GM12864 (cell line): ENCODE measurements around the gene OSBPL3.

Source experiments
- DNase-seq: peaks from one replicate; pipeline ENCODE4 v3.0.0-alpha.2; 2011; ENCODE audit warnings: low read depth
- H3K4me3 ChIP-seq: 2 replicates; pipeline ENCODE4 v1.5.1; 2011; ENCODE audit warnings: mild to moderate bottlenecking, low read depth, low read length, control low read depth
- TF ChIP-seq, protein P1 (sequence below): IDR thresholded peaks from 2 replicates; pipeline ENCODE4 v1.5.1; 2011; ENCODE audit warnings: low read depth, mild to moderate bottlenecking, moderate library complexity, low read length, control low read depth, inconsistent platforms; ENCODE audit errors: missing control alignments

Gene OSBPL3

DNA sequence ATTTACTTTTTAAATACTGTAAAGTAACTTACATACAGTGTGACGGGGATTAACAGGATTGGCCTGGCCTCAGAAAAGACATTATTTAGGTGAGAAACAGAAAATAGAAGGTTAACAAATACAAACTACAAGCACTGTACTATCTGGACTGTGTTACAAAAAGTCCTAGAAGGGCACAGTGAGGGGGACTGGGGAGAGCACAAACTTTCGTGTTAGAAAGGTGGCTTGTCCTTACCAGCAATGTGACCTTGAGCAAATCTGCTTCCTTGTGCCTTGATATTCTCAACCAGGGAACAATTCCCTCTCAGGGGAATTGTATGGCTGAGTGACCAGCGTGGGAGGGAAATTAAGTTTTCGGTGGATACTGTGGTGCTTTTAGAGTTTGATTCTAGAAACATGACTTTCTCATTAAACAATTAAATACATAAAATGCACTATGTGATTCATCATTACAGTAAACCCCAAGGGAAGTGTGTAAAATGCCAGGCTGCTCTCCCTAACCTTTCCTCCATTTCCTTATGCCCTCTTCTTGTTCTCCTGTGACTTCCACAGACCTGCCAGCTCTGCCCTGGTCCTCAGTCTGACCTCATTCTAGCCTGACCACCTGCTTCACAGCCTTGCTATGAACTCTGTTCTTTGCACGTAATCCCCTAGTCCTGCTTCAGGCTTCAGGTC, 57.7 kb downstream of the OSBPL3 start:
- no peak overlapping the region for H3K4me3 ChIP-seq
- no peak for DNase-seq
- TF ChIP-seq, protein P1, sequence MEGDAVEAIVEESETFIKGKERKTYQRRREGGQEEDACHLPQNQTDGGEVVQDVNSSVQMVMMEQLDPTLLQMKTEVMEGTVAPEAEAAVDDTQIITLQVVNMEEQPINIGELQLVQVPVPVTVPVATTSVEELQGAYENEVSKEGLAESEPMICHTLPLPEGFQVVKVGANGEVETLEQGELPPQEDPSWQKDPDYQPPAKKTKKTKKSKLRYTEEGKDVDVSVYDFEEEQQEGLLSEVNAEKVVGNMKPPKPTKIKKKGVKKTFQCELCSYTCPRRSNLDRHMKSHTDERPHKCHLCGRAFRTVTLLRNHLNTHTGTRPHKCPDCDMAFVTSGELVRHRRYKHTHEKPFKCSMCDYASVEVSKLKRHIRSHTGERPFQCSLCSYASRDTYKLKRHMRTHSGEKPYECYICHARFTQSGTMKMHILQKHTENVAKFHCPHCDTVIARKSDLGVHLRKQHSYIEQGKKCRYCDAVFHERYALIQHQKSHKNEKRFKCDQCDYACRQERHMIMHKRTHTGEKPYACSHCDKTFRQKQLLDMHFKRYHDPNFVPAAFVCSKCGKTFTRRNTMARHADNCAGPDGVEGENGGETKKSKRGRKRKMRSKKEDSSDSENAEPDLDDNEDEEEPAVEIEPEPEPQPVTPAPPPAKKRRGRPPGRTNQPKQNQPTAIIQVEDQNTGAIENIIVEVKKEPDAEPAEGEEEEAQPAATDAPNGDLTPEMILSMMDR = no peak

DNA sequence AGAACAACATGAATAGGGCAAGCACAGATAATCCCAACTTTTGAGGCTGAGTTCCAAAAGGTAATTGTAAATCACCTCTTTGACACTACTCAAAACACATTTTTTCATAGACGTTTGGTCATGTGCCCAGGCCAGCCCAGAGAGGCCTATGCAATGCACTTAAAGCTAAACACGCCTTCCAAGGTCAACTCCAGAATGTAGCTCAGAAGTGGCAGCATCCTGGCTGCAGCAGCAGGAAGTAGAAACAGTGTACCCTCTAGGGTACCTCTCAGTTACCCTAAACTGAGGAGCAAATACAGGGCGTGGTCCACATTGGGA, 58.7 kb downstream of the OSBPL3 start:
- TF ChIP-seq, protein P1 = no peak

DNA sequence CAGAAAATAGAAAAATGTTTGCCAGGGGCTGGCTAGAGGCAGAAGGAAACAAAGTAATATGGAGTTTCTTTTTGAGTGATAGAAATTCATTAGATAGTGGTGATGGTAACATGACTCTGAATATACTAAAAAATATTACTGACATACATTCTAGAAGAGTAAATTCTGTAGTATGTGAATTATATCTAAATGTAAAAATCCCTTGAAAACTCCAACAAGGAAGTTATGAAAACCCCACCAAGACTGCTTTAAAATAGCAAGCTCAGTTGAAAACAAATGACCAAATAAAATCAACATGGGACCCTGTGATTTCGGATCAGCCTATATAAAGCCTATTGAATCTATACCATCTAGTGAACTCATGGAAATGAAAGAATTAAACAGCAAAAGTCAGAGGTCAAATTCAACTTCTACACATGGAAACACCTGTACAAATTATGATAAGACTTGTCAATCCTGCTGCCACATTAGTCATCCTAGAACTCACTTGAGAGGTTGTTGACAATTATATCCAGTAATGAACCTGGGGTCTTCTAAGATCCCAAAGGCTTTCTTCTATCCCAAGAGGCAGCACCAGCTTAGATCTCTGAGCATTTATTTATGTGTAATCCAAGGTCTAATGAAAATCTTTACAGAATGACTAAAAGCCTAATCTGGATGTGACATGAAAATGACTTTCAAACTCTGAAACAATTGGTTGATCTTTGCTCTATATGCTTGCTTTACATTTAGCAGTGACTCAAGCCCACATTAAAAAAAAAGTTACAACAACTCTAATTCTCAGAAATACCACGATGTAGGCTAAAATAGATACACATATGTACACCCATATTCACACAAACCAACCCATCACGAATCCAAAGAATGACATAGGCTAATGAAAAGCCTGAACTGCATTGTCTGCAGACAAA, 59.3 kb downstream of the OSBPL3 start:
- TF ChIP-seq, protein P1 = no peak
- DNase-seq = no peak
- H3K4me3 ChIP-seq = no peak overlapping the region

More for the DNA sequence above, 58.7 kb downstream of the OSBPL3 start:
- no peak for DNase-seq
- H3K4me3 ChIP-seq = no peak overlapping the region

DNA sequence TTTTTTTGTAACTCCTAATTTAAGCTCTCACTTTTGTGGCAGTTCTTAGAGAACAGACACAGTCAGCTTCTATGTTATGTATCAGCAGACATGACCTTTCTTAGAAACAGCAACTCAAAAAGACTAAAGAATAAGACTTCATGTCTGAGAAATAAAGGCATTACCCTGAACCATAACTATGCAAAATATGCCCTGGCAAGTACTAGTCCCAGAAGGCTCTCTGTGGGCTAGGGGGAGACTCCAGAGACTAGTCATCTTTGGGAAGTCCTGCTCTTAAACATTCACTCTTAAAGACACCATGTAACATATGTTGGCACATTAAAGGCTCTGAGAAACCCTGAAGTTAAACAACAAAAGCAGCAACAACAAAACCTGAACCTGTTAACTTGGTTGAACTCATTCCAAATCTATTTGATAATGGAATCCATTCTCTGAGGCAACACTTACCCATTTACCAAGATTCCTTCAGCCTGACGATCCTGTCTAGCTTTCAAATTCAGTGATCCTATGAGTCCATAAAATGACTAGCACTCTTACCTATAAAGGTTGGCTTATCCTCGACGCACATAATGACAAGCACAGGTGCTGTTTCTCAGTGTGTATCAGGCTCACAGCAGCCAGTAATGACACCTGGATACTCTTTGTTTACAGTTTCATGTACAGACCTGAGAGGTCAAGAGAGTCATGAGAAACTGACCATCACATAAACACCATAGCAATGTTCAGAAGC, 62.3 kb downstream of the OSBPL3 start:
- H3K4me3 ChIP-seq = no peak overlapping the region
- DNase-seq = no peak
- TF ChIP-seq, protein P1 = no peak

DNA sequence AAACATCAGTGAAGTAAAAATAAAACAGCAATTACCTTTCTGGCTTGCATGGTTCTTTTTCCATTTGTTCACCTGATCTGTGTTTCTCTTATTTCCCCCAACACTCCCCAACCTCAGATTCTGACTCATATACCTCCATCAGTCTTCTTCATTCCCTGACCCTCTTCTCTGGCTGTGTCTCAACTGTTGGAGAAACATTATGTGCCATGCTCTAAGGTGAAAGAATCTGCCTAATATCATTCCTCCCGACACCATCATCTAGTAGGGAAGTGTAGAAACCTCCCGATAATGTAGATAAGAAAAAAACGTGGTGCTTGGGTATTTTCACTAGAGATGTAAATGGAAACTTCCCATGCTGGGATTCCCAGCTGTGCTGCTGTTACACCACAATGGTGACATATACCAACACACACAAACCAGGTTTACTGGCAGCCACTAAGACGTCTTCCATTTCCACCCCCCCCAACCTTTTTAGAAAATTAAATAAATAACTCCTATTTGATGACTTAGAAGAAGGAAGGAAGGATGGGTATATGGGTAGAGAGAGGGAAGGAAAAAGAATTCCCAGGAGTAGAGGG, 63.4 kb downstream of the OSBPL3 start:
- no peak for DNase-seq
- no peak overlapping the region for H3K4me3 ChIP-seq
- TF ChIP-seq, protein P1 = no peak

DNA sequence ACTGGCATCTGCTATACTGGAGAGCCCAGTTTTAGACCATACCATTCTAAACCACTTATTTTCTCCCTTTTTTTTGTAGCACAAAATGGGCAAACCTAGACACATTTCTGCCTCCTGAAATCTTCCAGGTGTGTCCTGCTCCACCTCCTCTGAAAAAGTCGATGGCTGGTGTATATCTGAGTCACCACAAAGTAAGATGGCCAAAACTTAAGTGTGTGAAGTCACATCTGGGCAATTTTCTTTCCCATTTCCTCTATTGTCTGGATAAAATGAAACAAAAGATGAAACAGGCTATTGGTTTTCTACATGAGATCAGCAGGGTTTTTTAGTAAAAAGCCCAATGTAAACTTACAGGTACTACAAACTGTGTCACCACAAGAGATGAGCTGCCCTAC, 65.5 kb downstream of the OSBPL3 start:
- no peak for DNase-seq
- TF ChIP-seq, protein P1 = no peak
- no peak overlapping the region for H3K4me3 ChIP-seq
